Measurements from ENCODE around the gene NPS. TPM values are rescaled to one million over a fixed set of nuclear protein-coding genes. Genes with fewer than 3 reads are reported as not detected.

NPS gene, protein sequence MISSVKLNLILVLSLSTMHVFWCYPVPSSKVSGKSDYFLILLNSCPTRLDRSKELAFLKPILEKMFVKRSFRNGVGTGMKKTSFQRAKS
- total RNA-seq: not detected in 2 replicates

DNA sequence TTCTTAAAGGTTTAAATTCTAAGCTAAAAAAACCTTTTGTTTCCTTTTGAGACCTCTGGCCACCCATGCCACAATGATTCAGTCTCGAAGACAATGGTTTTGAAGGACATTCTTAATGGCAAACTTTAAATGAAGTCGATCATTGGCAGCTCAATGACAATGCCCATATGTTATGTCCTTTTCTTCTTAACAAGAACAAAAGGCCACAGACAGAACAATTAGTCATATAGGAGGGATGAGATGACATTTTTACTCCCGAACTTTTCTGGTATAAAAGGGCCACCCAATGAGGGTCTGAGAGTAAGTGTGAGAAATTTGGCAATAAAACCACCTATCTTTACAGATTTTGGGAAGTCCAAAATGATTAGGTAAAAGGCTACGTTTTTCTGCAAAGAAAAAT, at the start of gene NPS:
TSS of gene NPS (plus strand) at position 301 of the 400 bp plus-strand sequence. CDS start at position 361, 60 bp downstream.
- no peak within 1 kb of the TSS for H3K4me3 Mint-ChIP-seq
- DNase-seq: no peak
- intact Hi-C loops (cut with micrococcal nuclease): no loop called here
- no peaks in the 10 kb centered on the region for H3K27me3 Mint-ChIP-seq
- no peaks in the 10 kb centered on the region for H3K4me1 Mint-ChIP-seq
- no peaks in the 10 kb centered on the region for H3K36me3 Mint-ChIP-seq (ENCODE audit: low read depth)
- no peaks in the 10 kb centered on the region for H3K9me3 Mint-ChIP-seq
- no peak within 1 kb of the TSS for H3K27ac Mint-ChIP-seq

DNA sequence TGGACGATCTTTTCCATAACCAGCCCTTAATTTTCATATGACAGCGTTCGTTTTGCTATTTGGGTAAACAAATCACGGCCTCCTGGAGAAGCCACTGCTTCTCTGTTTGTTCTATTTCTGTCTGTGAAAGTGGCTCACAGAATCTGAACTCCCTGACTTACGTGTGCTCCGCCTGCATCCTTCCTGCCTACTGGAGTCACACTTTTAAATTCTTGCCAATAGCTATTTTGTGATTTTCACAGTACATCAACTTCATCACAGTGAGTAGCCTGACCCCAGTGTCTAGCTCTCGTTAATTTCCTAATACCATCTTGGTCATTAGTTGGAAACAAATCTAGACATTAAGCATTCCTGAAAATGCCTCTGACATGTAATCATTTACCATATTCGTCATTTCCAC, 49.0 kb upstream of the NPS start:
- no peak overlapping the region for H3K4me3 Mint-ChIP-seq
- H3K9me3 Mint-ChIP-seq: no peaks in the 10 kb centered on the region
- intact Hi-C loops (cut with micrococcal nuclease): no loop called here
- H3K27ac Mint-ChIP-seq: no peak overlapping the region
- no peaks in the 10 kb centered on the region for H3K36me3 Mint-ChIP-seq (ENCODE audit: low read depth)
- DNase-seq: no peak
- H3K4me1 Mint-ChIP-seq: no peaks in the 10 kb centered on the region
- no peaks in the 10 kb centered on the region for H3K27me3 Mint-ChIP-seq

DNA sequence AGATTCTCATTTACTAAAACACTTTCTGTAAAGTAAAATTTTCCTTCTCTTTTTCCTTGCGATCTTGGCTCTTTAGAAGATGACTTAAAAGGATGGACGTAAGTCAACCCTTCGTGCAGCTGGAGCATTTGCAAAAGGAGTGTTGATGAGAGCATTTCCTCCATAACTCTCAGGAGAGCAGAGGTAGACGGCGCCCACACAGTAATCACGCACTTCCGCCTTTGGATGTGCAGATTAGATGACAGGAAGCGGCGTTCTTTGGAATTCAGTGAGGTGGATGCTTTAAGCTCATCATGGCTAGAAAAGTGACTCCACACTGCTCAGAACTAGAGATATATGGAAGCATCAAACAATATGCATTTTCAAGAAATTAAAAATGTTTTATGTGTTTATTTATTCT, 43.0 kb upstream of the NPS start:
- no peaks in the 10 kb centered on the region for H3K27me3 Mint-ChIP-seq
- no peaks in the 10 kb centered on the region for H3K36me3 Mint-ChIP-seq (ENCODE audit: low read depth)
- no peak for DNase-seq
- H3K27ac Mint-ChIP-seq: no peak overlapping the region
- no peaks in the 10 kb centered on the region for H3K4me1 Mint-ChIP-seq
- H3K9me3 Mint-ChIP-seq: no peaks in the 10 kb centered on the region
- intact Hi-C loops (cut with micrococcal nuclease): no loop called here
- H3K4me3 Mint-ChIP-seq: no peak overlapping the region

DNA sequence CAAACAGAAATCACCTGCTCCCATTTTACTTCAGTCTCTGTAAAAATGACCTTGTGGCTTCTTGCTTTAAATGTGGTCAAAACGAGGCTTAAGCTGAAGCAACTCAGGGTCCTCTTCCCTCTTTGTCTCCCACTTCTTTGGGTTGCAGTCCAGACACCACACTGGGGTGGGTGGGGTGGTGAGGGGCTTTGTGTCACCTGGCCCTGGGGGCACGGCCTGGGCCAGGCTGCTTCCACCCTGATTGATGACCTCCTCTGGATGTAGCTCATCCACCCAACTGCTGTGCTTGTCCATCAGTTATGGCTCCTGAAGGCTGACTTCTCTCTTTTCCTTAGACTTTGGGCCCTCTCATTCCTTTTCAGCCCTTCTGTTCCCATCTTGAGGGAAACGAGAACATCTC, 26.8 kb upstream of the NPS start:
- no peaks in the 10 kb centered on the region for H3K36me3 Mint-ChIP-seq (ENCODE audit: low read depth)
- no peak for DNase-seq
- no peaks in the 10 kb centered on the region for H3K9me3 Mint-ChIP-seq
- intact Hi-C loops (cut with micrococcal nuclease): no loop called here
- no peaks in the 10 kb centered on the region for H3K4me1 Mint-ChIP-seq
- no peaks in the 10 kb centered on the region for H3K27me3 Mint-ChIP-seq
- H3K27ac Mint-ChIP-seq: no peak overlapping the region
- H3K4me3 Mint-ChIP-seq: no peak overlapping the region

DNA sequence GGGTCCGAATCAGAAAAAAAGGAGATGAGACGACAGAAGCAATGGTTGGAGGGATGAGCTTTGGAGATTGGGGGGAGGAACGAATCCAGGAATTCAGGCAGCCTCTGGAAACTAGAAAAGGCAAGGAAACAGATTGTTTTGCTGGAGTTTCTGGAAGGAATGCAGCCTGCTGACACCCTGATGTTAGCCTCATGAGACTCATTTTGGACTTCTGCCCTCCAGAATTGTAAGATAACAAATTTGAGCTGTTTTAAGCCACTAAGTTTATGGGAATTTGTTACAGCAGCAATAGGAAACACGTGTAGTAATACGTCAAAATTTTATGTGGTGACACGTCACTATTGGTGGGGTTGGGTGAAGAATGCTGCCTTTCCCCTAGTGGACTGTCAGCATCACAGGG, 25.6 kb upstream of the NPS start:
- H3K27ac Mint-ChIP-seq: no peak overlapping the region
- H3K4me3 Mint-ChIP-seq: no peak overlapping the region
- intact Hi-C loops (cut with micrococcal nuclease): no loop called here
- no peaks in the 10 kb centered on the region for H3K36me3 Mint-ChIP-seq (ENCODE audit: low read depth)
- no peaks in the 10 kb centered on the region for H3K27me3 Mint-ChIP-seq
- no peak for DNase-seq
- no peaks in the 10 kb centered on the region for H3K4me1 Mint-ChIP-seq
- H3K9me3 Mint-ChIP-seq: no peaks in the 10 kb centered on the region

DNA sequence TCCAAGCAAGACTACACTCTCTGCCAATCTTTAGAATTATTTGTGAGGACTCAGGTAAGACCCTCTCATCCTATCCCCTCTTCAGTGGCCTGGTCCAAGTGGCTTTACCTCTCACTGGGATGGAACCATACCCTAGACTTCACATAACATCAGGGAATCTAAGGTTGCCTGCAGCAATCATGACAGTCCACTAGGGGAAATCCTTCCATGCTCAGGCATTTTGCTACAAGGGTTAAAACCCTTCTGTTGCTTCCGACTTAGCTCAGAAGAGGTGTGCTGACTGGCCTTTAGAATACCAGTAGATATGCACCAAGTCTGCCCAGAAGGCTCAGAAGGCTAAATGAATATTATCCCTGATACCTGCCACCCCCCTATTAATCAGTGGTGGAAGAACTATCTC, 24.9 kb upstream of the NPS start:
- H3K36me3 Mint-ChIP-seq (ENCODE audit: low read depth): no peaks in the 10 kb centered on the region
- H3K9me3 Mint-ChIP-seq: no peaks in the 10 kb centered on the region
- no peaks in the 10 kb centered on the region for H3K27me3 Mint-ChIP-seq
- intact Hi-C loops (cut with micrococcal nuclease): no loop called here
- no peak overlapping the region for H3K27ac Mint-ChIP-seq
- no peak for DNase-seq
- H3K4me1 Mint-ChIP-seq: no peaks in the 10 kb centered on the region
- no peak overlapping the region for H3K4me3 Mint-ChIP-seq

DNA sequence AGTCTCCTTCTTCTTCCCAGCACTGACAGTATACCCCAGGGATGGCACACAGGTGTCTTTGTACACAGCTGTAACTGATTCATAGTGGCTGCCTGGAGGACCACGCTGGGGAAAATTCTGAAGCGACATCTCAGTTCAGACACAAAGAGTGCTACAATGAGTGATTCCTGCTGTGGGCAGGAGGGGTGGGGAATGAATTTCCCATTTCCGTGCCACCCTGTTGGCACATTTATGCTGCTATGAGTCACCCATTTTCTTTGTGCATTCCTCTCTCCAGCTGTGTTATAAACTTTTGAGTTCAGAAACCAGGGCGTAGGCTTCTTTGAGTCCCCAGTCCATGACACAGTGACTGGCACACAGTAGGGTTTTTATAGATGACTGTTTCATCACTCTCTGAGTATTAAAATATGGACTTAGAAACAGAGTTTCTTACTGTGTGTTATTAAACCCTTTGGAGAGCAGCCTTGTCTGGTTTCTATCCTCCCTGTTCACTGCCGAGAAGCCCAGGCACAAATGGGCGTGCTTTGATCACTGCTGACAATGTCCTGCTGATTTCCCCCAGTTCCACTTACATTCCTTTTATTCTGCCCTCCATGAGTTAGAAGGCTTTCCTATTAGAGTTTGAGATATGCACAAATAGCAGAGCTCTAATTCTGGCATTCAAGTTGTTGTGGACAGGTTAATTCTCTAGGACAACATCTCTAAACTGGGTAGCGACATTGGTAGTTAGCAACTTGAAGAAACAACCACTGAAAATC, 24.0 kb upstream of the NPS start:
- H3K27me3 Mint-ChIP-seq: no peaks in the 10 kb centered on the region
- DNase-seq: no peak
- H3K36me3 Mint-ChIP-seq (ENCODE audit: low read depth): no peaks in the 10 kb centered on the region
- no peak overlapping the region for H3K4me3 Mint-ChIP-seq
- intact Hi-C loops (cut with micrococcal nuclease): no loop called here
- H3K4me1 Mint-ChIP-seq: no peaks in the 10 kb centered on the region
- H3K9me3 Mint-ChIP-seq: no peaks in the 10 kb centered on the region
- no peak overlapping the region for H3K27ac Mint-ChIP-seq

DNA sequence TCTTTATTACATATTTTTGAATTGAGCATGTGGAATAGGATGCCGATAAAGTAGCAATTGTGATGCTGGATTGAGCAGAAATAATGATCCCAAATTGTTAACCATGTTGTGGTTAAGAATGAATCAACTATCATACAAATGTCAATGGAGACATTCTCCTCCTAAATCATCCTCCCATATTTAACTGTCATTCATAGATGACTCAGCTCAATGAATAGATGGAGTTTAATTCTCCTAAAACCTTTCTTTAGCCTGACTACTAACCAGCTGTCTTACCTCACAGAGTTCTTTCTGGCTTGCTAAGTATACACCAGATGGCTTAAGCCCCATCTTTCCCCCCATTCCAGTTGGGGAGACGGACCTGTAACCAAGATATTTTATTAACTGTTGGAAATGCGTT, 23.4 kb upstream of the NPS start:
- DNase-seq: no peak
- intact Hi-C loops (cut with micrococcal nuclease): no loop called here
- Mint-ChIP-seq H3K9me3 (no peaks in the 10 kb centered on the region), H3K27ac (no peak overlapping the region), H3K4me1 (no peaks in the 10 kb centered on the region), H3K36me3 (ENCODE audit: low read depth) (no peaks in the 10 kb centered on the region), H3K4me3 (no peak overlapping the region), H3K27me3 (no peaks in the 10 kb centered on the region)

DNA sequence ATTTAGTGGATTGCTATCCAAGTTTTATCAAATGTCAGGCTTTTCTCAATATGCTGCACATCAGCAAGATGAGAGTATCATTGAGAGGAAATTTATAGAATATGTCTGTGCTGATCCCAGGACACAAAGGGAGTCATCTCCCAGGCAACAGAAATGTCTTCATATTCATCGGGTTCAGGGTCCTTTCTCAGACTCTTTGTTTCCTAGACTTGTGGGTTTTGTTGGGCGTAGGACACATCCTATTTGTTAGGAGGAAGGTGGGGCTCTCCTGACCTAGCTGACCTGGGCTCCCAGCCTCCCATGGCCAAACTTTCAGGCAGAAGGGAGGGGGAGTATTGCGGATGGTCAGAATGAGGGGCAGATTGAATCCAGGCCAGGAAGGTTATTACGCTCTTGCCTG, 22.9 kb upstream of the NPS start:
- Mint-ChIP-seq H3K4me1 (no peaks in the 10 kb centered on the region), H3K27ac (no peak overlapping the region), H3K27me3 (no peaks in the 10 kb centered on the region), H3K4me3 (no peak overlapping the region), H3K9me3 (no peaks in the 10 kb centered on the region), H3K36me3 (ENCODE audit: low read depth) (no peaks in the 10 kb centered on the region)
- DNase-seq: no peak
- intact Hi-C loops (cut with micrococcal nuclease): no loop called here

DNA sequence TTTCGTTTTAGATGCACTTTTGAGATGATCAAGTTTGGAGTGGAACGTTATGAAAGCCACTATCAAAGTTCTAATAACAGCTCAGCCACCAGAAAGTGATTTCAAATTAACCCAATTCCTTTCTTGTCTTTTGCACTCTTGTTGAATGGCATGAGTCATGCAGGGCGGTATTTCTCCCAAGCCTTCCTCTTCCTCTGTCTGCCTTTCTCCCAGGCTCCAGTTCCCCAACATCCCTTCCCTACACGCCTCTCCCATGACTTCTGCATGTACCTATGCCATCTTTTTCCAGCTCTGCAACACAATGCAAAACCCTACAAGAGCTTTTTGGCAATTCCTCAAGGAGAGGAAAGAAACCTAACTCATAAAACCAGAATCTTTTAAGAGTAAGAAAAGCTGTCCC, 21.8 kb upstream of the NPS start:
- H3K4me1 Mint-ChIP-seq: no peaks in the 10 kb centered on the region
- DNase-seq: no peak
- H3K4me3 Mint-ChIP-seq: no peak overlapping the region
- H3K27ac Mint-ChIP-seq: no peak overlapping the region
- H3K9me3 Mint-ChIP-seq: no peaks in the 10 kb centered on the region
- no peaks in the 10 kb centered on the region for H3K36me3 Mint-ChIP-seq (ENCODE audit: low read depth)
- intact Hi-C loops (cut with micrococcal nuclease): no loop called here
- no peaks in the 10 kb centered on the region for H3K27me3 Mint-ChIP-seq

DNA sequence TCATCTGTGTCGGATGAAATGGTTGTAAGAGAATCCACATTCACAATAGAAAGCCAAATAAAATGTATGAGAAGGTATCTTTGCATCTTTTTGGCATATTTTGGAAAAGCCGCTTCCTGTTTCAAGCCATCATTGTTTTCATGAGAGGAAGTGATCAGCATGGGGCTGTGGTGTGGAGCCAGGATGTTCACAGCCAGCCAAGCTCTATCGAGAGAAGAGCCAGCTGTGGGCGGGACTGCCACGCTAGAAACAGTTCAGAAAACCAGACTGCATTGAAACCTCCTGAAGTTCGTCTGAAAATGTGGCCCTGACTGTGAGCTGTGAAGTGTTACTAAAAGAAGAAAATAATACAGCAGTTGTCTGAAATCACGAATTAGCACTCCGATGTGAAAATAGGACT, 21.2 kb upstream of the NPS start:
- DNase-seq: no peak
- no peak overlapping the region for H3K27ac Mint-ChIP-seq
- H3K36me3 Mint-ChIP-seq (ENCODE audit: low read depth): no peaks in the 10 kb centered on the region
- no peak overlapping the region for H3K4me3 Mint-ChIP-seq
- H3K27me3 Mint-ChIP-seq: no peaks in the 10 kb centered on the region
- intact Hi-C loops (cut with micrococcal nuclease): no loop called here
- no peaks in the 10 kb centered on the region for H3K9me3 Mint-ChIP-seq
- H3K4me1 Mint-ChIP-seq: no peaks in the 10 kb centered on the region

DNA sequence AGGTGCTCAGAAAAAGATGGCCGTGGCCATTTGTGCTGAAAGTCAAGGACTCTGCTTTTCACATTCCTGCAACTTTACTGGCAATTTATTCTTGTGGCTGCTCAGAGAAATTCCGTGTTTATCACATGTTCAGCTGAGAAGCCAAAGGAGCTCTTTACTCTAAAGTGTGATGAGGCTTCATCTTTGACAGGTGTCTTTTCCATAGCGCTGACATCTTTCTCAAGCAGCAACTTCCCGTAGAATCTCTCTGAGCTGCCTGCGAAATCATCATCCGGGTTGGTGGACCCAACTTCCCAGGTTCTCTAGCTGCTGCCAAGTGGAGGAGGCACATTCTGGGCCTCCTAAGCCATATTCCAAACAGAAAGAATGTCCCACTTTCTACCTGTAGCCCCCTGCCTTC, 16.9 kb upstream of the NPS start:
- no peak for DNase-seq
- Mint-ChIP-seq H3K27ac (no peak overlapping the region), H3K27me3 (no peaks in the 10 kb centered on the region), H3K4me3 (no peak overlapping the region), H3K4me1 (no peaks in the 10 kb centered on the region), H3K9me3 (no peaks in the 10 kb centered on the region), H3K36me3 (ENCODE audit: low read depth) (no peaks in the 10 kb centered on the region)
- intact Hi-C loops (cut with micrococcal nuclease): no loop called here

DNA sequence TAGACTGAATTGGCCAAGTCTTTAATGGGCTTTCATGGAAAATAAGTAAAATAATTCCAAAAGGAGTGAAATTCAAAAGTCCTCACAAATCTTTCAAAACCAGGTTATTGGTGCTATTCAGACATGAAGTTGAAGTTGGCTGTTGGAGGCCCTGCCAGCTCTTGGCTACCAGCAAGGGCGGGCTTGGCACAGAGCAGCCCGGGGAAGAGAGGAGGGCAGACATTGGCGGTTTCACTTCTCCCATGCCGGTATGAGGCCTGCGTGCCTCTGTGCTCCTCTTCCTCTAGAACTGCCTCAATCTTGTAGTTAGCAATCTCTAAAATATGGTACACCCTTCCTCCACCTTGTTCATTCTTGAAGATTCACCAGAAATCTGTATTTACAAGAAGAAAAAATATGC, 16.4 kb upstream of the NPS start:
- H3K27ac Mint-ChIP-seq: no peak overlapping the region
- DNase-seq: no peak
- H3K36me3 Mint-ChIP-seq (ENCODE audit: low read depth): no peaks in the 10 kb centered on the region
- H3K27me3 Mint-ChIP-seq: no peaks in the 10 kb centered on the region
- no peaks in the 10 kb centered on the region for H3K4me1 Mint-ChIP-seq
- H3K4me3 Mint-ChIP-seq: no peak overlapping the region
- intact Hi-C loops (cut with micrococcal nuclease): no loop called here
- H3K9me3 Mint-ChIP-seq: no peaks in the 10 kb centered on the region

DNA sequence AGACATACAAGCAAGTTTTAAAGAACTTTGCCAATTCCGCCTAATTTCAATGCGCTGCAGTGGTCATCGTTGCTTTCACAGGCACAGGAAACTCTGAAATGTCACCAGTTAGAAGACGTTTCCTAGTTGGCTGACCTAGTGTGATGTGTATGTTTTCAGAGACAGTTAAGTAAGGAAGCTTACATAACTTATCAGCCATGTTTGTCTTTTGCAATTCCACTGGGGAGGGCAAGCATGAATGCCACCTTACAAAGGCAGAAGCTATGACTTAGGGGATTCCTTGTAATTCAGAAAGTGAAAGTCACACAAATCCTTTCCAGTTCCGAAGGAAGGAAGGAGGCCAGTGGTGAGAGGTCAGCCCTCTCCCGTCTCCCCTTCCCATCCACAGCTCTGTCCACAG, 15.0 kb upstream of the NPS start:
- Mint-ChIP-seq H3K9me3 (no peaks in the 10 kb centered on the region), H3K27me3 (no peaks in the 10 kb centered on the region), H3K4me3 (no peak overlapping the region), H3K36me3 (ENCODE audit: low read depth) (no peaks in the 10 kb centered on the region), H3K27ac (no peak overlapping the region), H3K4me1 (no peaks in the 10 kb centered on the region)
- intact Hi-C loops (cut with micrococcal nuclease): no loop called here
- no peak for DNase-seq

DNA sequence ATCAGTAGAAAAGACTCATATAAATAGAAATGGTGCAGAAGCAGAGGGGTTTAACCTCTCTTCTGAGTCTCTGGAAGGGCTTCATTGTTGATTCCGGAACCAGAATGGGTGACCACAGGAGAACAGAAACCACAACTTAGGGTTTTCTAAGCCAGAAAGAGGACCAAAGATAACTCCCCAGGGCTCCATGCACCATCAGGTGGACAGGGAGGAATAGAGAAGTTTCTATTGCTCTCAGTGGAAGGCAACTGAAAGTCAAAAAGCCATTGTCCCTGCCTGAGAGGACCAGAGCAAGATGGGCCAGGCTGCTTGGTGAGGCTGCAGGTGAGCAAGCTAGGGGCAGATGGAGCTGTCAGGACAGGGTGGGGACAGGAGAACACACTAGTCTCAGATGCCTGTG, 14.6 kb upstream of the NPS start:
- no peak overlapping the region for H3K27ac Mint-ChIP-seq
- no peaks in the 10 kb centered on the region for H3K4me1 Mint-ChIP-seq
- H3K27me3 Mint-ChIP-seq: no peaks in the 10 kb centered on the region
- DNase-seq: no peak
- H3K4me3 Mint-ChIP-seq: no peak overlapping the region
- H3K9me3 Mint-ChIP-seq: no peaks in the 10 kb centered on the region
- H3K36me3 Mint-ChIP-seq (ENCODE audit: low read depth): no peaks in the 10 kb centered on the region
- intact Hi-C loops (cut with micrococcal nuclease): no loop called here
